ENCODE measurements around the gene PCBD2.

Gene PCBD2

DNA sequence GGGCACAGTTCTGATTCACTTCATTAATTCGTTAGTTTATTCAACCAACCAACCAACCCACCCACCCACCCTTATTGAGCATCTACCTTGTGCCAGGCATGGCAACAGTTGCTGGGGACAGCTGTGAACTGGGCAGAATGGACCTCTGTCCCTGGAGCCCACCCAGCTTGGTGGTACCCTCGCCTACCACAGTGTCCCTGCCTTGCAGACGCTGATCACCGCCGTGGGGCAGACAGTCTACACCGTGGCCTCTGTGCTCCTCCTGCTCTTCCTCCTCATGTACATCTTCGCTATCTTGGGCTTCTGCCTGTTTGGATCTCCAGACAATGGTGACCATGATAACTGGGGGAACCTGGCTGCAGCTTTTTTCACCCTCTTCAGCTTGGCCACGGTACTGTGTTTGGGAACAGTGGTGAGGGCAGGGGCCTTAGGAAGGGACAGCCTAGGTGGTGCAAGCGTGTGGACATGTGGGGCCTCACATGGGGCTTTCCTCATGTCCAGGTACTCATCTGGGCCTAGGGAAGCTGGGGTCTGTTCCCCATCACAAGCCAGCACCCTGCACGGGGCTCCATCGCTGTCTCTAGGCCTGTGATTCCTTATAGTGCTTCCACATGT is 102.9 kb downstream of the PCBD2 start:
- DNase-seq (ENCODE audit: low read depth in 2 of 2), result no peak

DNA sequence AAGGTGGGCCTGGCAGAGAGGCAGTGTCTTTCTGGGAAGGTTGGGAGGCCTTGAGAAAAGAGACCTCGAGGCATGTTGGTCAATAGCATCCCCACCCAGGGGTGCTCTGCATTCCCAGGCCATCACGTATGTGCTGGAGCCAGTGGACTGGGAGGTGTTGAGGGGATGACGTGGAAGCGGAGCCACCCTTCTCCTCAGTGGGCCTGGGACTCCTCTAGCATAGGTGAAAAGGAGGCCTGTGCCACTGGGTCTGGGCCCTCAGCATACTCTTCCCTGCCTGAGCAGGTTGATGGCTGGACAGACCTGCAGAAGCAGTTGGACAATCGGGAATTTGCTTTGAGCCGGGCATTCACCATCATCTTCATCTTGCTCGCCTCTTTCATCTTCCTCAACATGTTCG is 103.6 kb downstream of the PCBD2 start:
- no peak for DNase-seq (ENCODE audit: low read depth in 2 of 2)

DNA sequence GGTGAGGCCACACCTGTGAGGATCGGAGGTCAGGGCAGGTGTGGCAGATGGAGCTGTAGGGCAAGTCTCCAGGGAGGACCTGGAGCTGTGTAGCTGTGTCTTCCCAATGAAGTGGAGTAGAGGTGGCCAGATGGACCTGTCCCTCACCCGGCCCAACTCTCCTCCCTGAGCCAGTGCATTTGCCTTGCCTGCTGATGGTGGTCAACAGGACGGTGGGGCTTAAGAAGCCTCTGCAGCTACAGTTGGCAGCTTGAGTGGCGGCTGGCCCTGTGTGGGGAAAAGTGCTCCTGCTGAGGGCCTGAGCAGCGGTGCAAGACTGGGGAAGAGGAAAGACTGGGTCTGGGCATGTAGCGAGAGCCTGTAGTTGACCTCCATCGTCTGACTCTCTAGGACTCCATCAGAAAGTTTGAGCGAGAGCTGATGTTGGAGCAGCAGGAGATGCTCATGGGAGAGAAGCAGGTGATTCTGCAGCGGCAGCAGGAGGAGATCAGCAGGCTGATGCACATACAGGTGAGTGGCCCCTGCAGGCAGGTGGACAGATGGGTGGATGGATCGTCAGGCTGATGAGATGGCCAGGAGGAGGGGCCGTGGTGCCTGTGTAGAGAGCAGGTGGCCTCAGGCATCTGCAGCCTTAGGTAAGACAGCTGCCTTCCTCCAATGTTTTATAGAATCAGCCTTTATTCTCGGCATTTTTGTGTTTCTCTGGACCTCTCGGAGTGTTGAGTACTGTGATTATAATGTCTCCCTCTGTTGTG is 104.2 kb downstream of the PCBD2 start:
- no peak for DNase-seq (ENCODE audit: low read depth in 2 of 2)

DNA sequence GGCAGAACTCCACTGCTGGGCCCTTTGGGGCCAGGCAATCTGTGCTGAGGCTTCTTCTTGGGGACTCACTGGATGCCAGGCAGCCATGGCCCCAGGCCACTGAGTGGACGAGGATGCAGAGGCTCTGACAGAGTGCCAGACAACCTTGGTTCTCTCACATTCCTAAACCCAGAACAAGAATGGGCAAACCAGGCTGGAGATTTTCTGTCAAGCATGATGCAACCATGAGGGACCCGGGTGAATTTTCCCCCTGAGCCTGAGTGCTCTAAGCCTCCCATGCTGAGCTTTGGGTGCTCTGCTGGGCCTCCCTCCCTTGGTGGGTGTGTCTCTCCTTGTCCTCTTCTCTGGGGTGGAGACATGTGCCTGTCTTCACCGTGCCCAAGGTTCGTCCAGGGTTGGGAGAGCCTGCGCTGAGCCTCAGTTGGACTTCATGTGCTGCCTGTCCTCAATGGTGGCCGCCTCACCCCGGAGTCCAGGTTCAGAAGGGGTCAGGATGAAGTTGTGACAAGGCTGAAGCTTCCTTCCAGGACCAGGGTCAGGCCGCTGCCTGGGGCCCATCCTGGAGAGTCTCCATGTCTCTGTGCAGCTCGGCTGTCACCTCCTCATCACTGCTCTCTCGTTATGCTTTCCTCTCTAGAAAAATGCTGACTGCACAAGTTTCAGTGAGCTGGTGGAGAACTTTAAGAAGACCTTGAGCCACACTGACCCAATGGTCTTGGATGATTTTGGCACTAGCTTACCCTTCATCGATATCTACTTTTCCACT is 105.0 kb downstream of the PCBD2 start:
- no peak for DNase-seq (ENCODE audit: low read depth in 2 of 2)

DNA sequence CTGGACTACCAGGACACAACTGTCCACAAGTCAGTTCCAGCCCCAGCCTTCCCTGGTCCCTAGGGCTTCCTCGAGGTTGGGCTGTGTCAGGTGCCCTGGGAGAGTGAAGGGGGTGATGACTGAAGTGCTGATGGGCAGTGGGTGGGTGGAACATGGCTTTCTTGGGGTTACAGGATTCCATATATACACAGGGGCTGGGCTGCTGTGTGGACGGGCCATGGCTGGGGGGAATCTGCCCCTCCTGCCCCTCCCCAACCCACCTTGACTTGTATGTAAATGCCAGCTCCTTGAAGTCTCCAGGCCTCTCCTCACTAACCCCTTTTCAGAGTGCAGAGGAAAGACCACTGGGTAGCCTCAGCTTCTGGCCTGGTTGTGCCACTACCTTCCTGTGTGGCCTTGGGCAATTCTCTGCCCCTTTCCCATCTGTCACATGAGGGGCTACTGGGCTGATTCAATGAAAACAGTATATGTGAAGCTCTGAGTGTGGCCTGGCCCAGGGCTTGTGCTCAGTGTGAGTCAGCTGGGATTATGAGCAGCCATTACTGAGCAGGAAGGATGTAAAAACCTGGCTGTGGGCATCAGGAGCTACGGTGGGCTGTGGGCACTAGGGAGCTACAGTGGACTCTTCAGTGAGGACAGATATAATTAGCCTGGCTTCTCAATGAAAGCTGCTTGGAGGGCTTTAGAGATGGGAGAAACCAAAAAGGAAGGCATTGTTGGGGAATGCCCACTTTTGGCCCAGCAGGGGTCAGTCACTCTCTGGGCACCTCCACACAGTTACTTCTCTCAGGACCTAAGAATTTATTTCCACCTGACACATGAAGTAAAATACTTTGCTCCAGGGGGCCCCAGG is 105.8 kb downstream of the PCBD2 start:
- DNase-seq (ENCODE audit: low read depth in 2 of 2), result no peak

DNA sequence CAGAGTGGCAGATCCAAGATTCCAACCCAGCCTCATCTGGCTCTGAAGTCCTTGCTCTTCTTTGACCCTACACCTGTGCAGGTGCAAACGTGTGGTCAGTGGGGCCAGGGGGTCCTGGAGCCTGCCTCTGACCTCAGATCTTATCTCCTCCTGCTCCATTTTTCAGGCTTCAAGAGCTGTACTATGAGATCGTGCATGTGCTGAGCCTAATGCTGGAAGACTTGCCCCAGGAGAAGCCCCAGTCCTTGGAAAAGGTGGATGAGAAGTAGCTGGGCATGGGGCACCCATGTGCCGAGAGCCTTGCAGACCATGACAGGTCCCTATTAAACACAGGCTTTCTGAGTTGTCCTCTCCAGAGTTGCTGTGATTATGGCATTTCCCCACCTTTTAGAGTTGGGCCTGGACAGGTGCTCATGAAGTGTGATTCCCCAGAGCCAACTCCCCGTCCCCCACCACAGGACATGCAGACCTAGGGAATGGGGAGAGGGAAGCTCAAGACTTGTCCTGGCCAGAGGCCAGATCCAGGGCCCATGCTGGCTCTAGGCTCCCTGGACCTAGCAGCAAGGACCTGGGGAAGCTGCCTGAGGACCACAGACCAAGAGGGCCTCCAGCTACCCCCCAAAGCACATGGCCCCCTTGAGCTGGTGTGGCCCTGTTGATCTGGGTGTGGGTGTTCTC is 106.6 kb downstream of the PCBD2 start:
- DNase-seq (ENCODE audit: low read depth in 2 of 2), result no peak

DNA sequence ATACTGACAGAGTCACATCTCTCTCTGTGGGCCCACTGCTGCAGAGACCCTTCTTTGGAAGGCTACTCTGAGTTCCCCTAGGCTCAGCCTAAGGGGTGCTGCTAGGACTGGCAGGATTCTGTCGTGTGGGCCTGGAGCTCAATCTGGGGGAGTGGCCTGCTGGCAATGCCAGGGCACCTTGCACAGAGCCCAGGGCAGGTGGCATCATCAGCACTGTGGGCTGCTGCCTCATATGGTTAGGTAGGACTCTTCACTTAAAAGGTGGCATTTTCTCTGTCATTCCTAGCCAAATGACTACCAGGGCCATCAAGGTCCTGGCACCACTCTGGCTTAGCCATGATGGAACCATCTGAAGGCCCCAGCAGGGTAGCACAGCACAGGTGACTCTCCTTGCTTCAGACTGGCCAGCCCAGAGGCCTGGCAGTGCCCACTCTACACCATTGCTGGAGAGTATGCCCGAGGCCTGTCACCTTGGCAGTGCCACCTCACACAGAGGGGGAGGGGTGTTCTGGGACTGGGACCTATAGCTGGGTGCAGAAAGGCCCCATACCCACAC is 107.2 kb downstream of the PCBD2 start:
- no peak for DNase-seq (ENCODE audit: low read depth in 2 of 2)
